Natural killer cell (primary cell): ENCODE results near the gene BTG1. TPM values are rescaled to one million over a fixed set of nuclear protein-coding genes. Genes with fewer than 3 reads are reported as not detected.

ENCODE experiments used
- ATAC-seq, 3 donors: fragments of 150-1000 bp in 2 of 3; fragments of 200-7000 bp in 1 of 3; cut with Tn5 transposase; 1 replicate in 1 of 3; 2 replicates in 2 of 3; pipeline ENCODE4 v1.10.0; 2021; ENCODE audit warnings: mild to moderate bottlenecking in 2 of 3, moderate library complexity in 2 of 3
- DNase-seq, 2 donors: peaks; one replicate each; pipeline versions ENCODE4 v3.0.0 to v3.0.0-alpha.2; 2013 to 2021; ENCODE audit warnings: mixed read lengths in 1 of 2
- H3K27ac ChIP-seq: one replicate; pipeline ENCODE4 v1.5.1; 2013; ENCODE audit warnings: mild to moderate bottlenecking, low read length
- H3K27me3 ChIP-seq: one replicate; pipeline ENCODE4 v1.6.1; 2013; ENCODE audit warnings: low read length; ENCODE audit not compliant: control insufficient read depth, insufficient read depth
- H3K36me3 ChIP-seq: one replicate; pipeline ENCODE4 v1.6.1; 2013; ENCODE audit warnings: low read length; ENCODE audit not compliant: control insufficient read depth, insufficient read depth
- H3K4me1 ChIP-seq: one replicate; pipeline ENCODE4 v1.6.1; 2013; ENCODE audit warnings: low read length; ENCODE audit not compliant: control insufficient read depth, insufficient read depth
- H3K4me3 ChIP-seq: one replicate; pipeline ENCODE4 v1.5.1; 2013; ENCODE audit warnings: low read length
- H3K9me3 ChIP-seq: one replicate; pipeline ENCODE4 v1.6.1; 2013; ENCODE audit warnings: low read length; ENCODE audit not compliant: control insufficient read depth, insufficient read depth
- H3K27ac Mint-ChIP-seq, 2 donors: one replicate each; pipeline ENCODE4 v1.8.0; 2022; ENCODE audit warnings: mild to moderate bottlenecking in 2 of 2, mixed read lengths in 2 of 2, moderate library complexity in 1 of 2
- H3K27me3 Mint-ChIP-seq, 2 donors: one replicate each; pipeline ENCODE4 v1.8.0; 2022; ENCODE audit warnings: low read depth in 2 of 2, mixed read lengths in 2 of 2
- H3K36me3 Mint-ChIP-seq: one replicate; pipeline ENCODE4 v1.8.0; 2022; ENCODE audit warnings: mixed read lengths
- H3K4me1 Mint-ChIP-seq, 2 donors: one replicate each; pipeline ENCODE4 v1.8.0; 2022; ENCODE audit warnings: mixed read lengths in 2 of 2
- H3K4me3 Mint-ChIP-seq: one replicate; pipeline ENCODE4 v1.8.0; 2022; ENCODE audit warnings: mild to moderate bottlenecking, moderate library complexity, mixed read lengths
- H3K9me3 Mint-ChIP-seq, 2 donors: one replicate each; pipeline ENCODE4 v1.8.0; 2022; ENCODE audit warnings: mixed read lengths in 2 of 2
- WGBS: methylation state at CpG from one replicate; pipeline ENCODE4 v1.1.7; 2013; ENCODE audit warnings: missing lambda C conversion rate; ENCODE audit not compliant: insufficient coverage; 5-methylcytosine and 5-hydroxymethylcytosine counted together
- intact Hi-C: fragments of 100-400 bp; cut with micrococcal nuclease; formaldehyde crosslinking; loops from one replicate; pipeline ENCODE4 v1.14.2; 2022
- total RNA-seq, 4 donors: library from RNA; stranded (reverse); fragments of 120-200 nt in 1 of 4; gene quantifications; one replicate each; pipeline versions ENCODE4 v1.2.3 to v1.2.4, GENCODE V29; 2013 to 2022
- TF ChIP-seq, protein P1 (sequence below): fragments of 200-600 bp; IDR thresholded peaks from one replicate; pipeline ENCODE4 v1.8.0; 2022; ENCODE audit warnings: antibody characterized with exemption

Gene BTG1
- total RNA-seq, 3 donors from 2014 or later (not counting 1 experiment from before 2014, with no cell fraction given), result 801 to 1,037 (median 830) TPM

DNA sequence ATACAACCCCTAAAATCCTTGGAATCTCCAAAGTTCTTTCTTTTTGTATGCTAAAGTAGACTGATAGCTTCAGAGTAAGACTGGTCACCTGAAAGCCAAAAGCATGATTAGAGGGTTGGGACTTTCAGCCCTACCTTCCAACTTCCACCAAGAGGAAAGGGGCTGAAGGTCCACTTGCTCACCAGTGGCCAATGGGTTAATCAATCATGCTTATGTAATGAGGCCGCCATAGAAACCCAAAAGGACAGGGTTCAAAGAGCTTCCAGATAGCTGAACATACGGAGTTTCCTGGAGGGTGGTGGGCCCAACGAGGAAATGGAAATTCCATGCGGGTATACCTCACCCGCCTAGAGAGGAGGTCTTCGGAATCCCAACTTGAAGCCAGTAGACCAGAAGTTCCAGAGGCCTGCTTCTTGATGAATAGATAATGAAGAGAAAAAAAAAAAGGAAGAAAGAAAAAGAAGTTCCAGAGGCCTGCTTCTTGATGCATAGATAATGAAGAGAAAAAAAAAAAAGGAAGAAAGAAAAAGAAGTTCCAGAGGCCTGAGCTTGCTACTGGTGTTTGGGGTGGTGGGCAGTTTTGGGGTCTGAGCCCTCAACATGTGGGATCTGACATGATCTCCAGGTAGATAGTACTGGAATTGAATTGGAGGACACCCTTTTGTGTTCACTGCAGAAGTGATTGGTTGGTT, 11.2 kb upstream of the BTG1 start:
- Mint-ChIP-seq H3K27ac (no peak overlapping the region), H3K27me3 (no peaks in the 10 kb centered on the region), H3K36me3 (no peaks in the 10 kb centered on the region), H3K4me3 (peak overlapping the region; percentile 6), H3K4me1 (peaks cover 0 to 14% of the 10 kb centered on the region in 2 donors), H3K9me3 (no peaks in the 10 kb centered on the region)
- no peaks in the 10 kb centered on the region for H3K27me3 ChIP-seq
- H3K9me3 ChIP-seq, result no peaks in the 10 kb centered on the region
- TF ChIP-seq, protein P1, sequence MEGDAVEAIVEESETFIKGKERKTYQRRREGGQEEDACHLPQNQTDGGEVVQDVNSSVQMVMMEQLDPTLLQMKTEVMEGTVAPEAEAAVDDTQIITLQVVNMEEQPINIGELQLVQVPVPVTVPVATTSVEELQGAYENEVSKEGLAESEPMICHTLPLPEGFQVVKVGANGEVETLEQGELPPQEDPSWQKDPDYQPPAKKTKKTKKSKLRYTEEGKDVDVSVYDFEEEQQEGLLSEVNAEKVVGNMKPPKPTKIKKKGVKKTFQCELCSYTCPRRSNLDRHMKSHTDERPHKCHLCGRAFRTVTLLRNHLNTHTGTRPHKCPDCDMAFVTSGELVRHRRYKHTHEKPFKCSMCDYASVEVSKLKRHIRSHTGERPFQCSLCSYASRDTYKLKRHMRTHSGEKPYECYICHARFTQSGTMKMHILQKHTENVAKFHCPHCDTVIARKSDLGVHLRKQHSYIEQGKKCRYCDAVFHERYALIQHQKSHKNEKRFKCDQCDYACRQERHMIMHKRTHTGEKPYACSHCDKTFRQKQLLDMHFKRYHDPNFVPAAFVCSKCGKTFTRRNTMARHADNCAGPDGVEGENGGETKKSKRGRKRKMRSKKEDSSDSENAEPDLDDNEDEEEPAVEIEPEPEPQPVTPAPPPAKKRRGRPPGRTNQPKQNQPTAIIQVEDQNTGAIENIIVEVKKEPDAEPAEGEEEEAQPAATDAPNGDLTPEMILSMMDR, result no peak
- peaks cover 12% of the 10 kb centered on the region for H3K4me1 ChIP-seq
- H3K4me3 ChIP-seq, result peak overlapping the region; percentile 31
- H3K36me3 ChIP-seq, result no peaks in the 10 kb centered on the region
- H3K27ac ChIP-seq, result peak overlapping the region; percentile 79
- 79% methylated on average over 6 of the region's 6 CpGs for WGBS
- intact Hi-C loops, result no loop called here
- DNase-seq, result no peak
- no peak for ATAC-seq

DNA sequence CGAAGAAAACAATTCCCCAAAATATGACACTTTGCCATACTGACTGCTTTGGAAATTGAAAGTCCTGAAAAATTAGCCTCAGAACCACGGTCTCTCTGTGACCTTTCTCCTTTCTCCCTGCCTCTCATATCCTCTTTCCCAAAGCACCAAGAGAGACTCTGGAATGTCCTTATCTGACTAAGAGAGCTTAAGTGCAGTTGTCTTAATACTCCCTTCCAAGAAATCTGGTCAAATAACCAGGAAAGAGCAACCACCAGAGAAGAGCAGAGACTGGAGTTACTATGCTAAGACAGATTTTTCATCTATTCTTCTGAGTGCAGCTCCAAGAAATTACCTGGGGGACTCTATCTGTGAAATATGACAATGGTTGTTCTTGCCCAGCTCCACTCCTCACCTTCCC, 10.5 kb upstream of the BTG1 start:
- peaks cover 0 to 14% of the 10 kb centered on the region in 2 donors for H3K4me1 Mint-ChIP-seq
- ATAC-seq, result no peak

DNA sequence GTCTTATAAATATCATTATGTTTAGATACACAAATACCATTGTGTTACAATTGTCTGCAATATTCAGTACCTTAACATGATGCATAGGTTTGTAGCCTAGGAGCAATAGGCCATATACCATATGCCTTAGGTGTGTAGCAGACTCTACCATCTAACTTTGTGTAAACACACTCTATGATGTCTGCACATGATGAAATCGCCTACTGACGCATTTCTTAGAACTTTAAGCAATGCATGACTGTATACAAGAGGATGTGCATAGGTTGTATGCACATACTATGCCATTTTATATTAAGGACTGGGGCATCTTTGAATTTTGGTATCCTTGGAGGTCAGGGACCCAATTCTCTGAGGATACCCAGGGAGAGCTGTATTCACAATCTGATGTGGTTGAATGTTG, 10.1 kb upstream of the BTG1 start:
- H3K27ac ChIP-seq, result no peak overlapping the region
- WGBS, result 100% methylated on average over 2 of the region's 2 CpGs

More for the DNA sequence above, 10.5 kb upstream of the BTG1 start:
- peaks cover 12% of the 10 kb centered on the region for H3K4me1 ChIP-seq
- H3K27ac ChIP-seq, result peak overlapping the region; percentile 79
- no peak overlapping the region for H3K27ac Mint-ChIP-seq
- no peaks in the 10 kb centered on the region for H3K27me3 ChIP-seq
- H3K4me3 Mint-ChIP-seq, result no peak overlapping the region
- no peaks in the 10 kb centered on the region for H3K9me3 ChIP-seq
- H3K27me3 Mint-ChIP-seq, result no peaks in the 10 kb centered on the region
- H3K36me3 Mint-ChIP-seq, result no peaks in the 10 kb centered on the region
- TF ChIP-seq, protein P1, result no peak
- peak overlapping the region; percentile 31 for H3K4me3 ChIP-seq
- intact Hi-C loops, result no loop called here
- DNase-seq, result no peak
- no peaks in the 10 kb centered on the region for H3K36me3 ChIP-seq
- H3K9me3 Mint-ChIP-seq, result no peaks in the 10 kb centered on the region
- 88% methylated on average over 1 of the region's 2 CpGs for WGBS

More for the DNA sequence above, 10.1 kb upstream of the BTG1 start:
- DNase-seq (no peak), ATAC-seq (no peak)
- H3K4me1 ChIP-seq, result peaks cover 12% of the 10 kb centered on the region
- no peaks in the 10 kb centered on the region for H3K9me3 ChIP-seq
- Mint-ChIP-seq H3K27me3 (no peaks in the 10 kb centered on the region), H3K4me1 (peaks cover 0 to 14% of the 10 kb centered on the region in 2 donors), H3K27ac (no peak overlapping the region), H3K9me3 (no peaks in the 10 kb centered on the region), H3K36me3 (no peaks in the 10 kb centered on the region), H3K4me3 (no peak overlapping the region)
- TF ChIP-seq, protein P1, result no peak
- intact Hi-C loops, result no loop called here
- H3K27me3 ChIP-seq, result no peaks in the 10 kb centered on the region
- H3K4me3 ChIP-seq, result no peak overlapping the region
- no peaks in the 10 kb centered on the region for H3K36me3 ChIP-seq
